LNCaP clone FGC (cell line): ENCODE measurements around the gene R3HDM2.

Source experiments
- DNase-seq: peaks from one replicate; pipeline ENCODE4 v3.0.0-alpha.2; 2011; ENCODE audit warnings: low read depth
- H3K4me3 ChIP-seq: 2 replicates; pipeline ENCODE4 v1.5.1; 2011; ENCODE audit warnings: mild to moderate bottlenecking, low read depth, low read length, control low read depth
- TF ChIP-seq, protein P1 (sequence below): IDR thresholded peaks from 2 replicates; pipeline ENCODE4 v1.5.1; 2012; ENCODE audit warnings: mild to moderate bottlenecking; ENCODE audit not compliant: control insufficient read depth, insufficient read depth; ENCODE audit errors: extremely low read depth

Gene R3HDM2

GRCh38 chr12:57465030-57465746 lies 34.3 kb upstream of the R3HDM2 start:
- no peak overlapping the region for H3K4me3 ChIP-seq
- TF ChIP-seq, protein P1, sequence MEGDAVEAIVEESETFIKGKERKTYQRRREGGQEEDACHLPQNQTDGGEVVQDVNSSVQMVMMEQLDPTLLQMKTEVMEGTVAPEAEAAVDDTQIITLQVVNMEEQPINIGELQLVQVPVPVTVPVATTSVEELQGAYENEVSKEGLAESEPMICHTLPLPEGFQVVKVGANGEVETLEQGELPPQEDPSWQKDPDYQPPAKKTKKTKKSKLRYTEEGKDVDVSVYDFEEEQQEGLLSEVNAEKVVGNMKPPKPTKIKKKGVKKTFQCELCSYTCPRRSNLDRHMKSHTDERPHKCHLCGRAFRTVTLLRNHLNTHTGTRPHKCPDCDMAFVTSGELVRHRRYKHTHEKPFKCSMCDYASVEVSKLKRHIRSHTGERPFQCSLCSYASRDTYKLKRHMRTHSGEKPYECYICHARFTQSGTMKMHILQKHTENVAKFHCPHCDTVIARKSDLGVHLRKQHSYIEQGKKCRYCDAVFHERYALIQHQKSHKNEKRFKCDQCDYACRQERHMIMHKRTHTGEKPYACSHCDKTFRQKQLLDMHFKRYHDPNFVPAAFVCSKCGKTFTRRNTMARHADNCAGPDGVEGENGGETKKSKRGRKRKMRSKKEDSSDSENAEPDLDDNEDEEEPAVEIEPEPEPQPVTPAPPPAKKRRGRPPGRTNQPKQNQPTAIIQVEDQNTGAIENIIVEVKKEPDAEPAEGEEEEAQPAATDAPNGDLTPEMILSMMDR, result no peak
- DNase-seq, result no peak

GRCh38 chr12:57464569-57464968 lies 33.7 kb upstream of the R3HDM2 start:
- DNase-seq, result no peak
- no peak overlapping the region for H3K4me3 ChIP-seq
- TF ChIP-seq, protein P1, result no peak

DNA sequence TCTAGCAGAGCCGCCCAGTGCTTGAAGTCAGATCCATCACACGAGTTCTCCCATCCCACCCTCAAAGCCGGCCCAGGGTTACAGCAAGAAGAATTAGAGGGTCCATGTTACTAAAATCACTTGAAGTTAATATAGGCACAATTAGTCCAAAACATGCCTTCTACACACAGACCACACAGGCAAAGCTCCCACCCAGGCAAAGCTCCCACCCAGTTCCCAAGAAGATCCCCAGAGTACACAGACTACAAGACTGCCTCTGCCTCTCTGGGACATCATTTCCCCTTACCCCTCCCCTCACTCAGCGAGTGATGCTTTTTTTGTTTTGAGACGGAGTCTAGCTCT lies 32.0 kb upstream of the R3HDM2 start:
- no peak for DNase-seq
- TF ChIP-seq, protein P1, result no peak
- H3K4me3 ChIP-seq, result no peak overlapping the region

DNA sequence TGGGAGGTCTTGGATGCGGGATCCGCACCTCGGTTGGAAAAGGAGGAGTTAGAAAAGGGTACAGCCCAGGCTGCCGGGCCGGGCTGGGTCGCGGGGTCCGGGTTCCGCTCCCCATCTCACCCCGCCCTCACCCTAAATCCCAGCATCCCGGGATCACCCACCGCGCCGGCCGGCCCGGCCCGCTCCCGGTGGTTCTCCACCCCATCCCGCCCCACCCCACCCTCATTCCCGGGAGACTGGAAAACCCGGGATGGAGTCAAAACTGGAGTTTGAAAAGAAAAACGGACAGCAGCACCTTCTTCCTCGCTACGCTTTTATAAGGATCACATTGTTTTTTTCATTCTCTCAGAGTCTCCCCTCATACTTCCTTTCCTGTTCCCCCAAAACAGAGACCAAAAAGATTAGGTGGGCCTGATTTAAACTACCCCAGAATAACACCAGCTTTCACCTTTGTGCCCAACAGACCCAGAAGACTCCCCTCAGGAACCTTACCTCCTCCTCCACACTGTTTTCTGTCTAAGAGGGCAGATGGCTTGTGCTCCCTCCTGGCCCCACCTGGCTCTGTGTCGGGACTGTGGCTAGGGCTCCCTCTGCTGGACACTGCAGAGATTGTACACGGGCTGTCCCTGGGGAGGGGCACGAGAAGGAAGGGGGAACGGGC lies 31.5 kb upstream of the R3HDM2 start:
- TF ChIP-seq, protein P1, result peak; percentile 98
- peak; percentile 67 for DNase-seq
- peak overlapping the region; percentile 57 for H3K4me3 ChIP-seq

DNA sequence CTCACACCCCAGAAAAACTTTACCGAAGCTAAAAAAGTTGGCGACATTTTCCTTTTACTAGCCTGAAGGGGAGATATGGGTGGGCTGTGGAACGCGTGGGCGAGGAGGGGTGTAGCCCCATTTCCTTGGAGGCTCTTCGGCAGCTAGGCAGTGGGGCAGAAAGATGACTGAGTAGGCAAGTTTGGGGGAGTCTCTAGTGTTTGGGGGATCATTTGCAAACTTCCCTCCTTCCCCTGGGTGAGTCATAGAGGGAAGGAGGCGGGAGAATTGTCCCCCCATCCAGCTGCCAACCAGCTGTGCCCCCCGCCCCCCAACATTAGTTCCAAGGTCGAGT lies 31.0 kb upstream of the R3HDM2 start:
- no peak for DNase-seq
- TF ChIP-seq, protein P1, result no peak
- peak overlapping the region; percentile 57 for H3K4me3 ChIP-seq

DNA sequence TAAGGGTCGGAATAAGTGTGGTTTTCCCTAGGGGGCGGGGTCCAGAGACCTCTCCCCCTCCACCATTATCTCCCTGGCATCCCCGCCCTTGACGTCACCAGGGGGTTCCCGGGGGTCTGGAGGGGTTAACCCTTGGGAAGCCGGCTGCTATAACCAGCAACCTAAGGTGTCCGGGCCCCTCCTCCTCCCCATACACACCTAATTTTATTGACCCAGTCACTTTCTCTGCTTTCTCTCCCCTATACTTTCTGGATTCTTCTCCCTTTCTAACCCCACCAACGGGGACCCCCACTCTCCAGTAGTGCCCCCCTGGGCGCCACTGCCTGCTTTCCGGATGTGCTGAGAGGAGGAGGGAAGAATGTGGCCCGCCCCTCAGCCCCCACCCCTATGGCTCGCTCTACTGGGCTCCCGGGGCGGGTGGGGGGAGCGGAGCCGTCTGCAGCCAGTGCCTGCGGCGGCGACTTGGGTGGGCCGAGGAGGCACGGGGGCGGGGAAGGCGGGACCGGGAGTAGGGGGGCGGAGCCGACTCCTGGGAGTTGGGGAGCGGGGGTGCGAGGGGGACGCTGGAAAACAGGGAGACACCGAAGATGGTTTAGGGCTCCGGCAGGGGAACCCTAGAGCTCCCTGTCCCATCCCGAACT lies 30.6 kb upstream of the R3HDM2 start:
- DNase-seq, result no peak
- peak overlapping the region; percentile 57 for H3K4me3 ChIP-seq
- TF ChIP-seq, protein P1, result no peak

GRCh38 chr12:57460841-57461275 lies 30.0 kb upstream of the R3HDM2 start:
- DNase-seq, result no peak
- TF ChIP-seq, protein P1, result no peak
- no peak overlapping the region for H3K4me3 ChIP-seq
